Epidermal melanocyte (primary cell): Measurements from ENCODE around the gene BRDT.
A peak's percentile ranks its signal among the peaks of the same experiment; 100 is the strongest.
"Not testable (repeated sequence)": the region's sequence is repeated elsewhere in the genome, so short reads cannot be mapped to it uniquely, and the experiment has no call there.

ENCODE experiments used
- DNase-seq: peaks from one replicate; pipeline ENCODE4 v3.0.0; 2011; ENCODE audit warnings: low spot score; ENCODE audit not compliant: insufficient read length

Gene BRDT

GRCh38 chr1:91981996-91982609 lies 32.9 kb downstream of the BRDT start:
- no peak for DNase-seq

DNA sequence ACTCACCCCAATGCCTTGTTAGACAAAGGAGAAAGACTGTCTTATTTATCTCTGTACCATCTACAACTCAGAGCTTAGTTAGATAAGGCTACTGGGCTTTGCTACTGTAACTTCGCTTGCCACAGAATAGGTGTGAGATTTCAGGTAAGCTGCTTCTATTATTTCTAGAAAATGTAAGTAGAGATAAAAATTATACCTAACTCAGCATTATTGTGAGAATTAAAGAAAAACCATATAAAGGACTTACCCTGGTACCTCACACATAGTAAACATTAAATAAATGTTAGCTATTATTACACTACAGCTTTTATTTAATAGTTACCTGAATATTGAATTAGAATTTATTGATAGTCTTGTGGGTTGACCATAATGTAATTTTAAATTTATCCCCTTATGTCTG lies 44.1 kb downstream of the BRDT start:
- DNase-seq, result no peak

DNA sequence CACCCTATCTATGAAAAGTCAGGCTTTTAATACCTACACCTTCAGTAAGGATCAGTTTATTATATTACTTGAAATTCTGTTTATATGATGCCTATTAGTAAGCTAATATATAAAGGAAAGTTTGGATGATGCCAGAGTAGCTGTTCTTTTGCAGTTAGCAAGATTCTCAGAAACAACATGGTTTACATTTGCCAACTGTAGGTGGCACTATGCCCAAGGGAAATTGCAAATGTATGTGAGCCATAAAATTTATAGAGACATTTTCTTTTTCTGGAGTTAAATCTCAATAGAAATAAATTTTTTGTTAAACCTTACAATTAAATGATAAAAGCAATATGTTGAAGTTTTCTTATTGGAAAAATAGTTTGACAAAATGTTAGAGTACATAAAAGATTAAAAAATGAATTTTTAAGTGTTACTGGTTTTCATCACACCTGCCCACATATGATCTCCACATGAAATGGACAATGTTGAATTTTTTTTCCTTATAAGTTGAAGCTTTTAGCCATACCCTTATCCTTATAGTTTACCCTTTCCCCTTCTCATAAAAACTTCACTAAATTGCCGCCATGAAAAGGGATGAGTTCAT lies 48.5 kb downstream of the BRDT start:
- DNase-seq, result peak; percentile 62

GRCh38 chr1:92004129-92004528 lies 54.9 kb downstream of the BRDT start:
- no peak for DNase-seq

GRCh38 chr1:92013923-92014322 lies 64.7 kb downstream of the BRDT start:
- DNase-seq, result no peak

- no peak for DNase-seq
These were observed 67.6 kb downstream of the BRDT start for GRCh38 chr1:92016720-92017316.

DNA sequence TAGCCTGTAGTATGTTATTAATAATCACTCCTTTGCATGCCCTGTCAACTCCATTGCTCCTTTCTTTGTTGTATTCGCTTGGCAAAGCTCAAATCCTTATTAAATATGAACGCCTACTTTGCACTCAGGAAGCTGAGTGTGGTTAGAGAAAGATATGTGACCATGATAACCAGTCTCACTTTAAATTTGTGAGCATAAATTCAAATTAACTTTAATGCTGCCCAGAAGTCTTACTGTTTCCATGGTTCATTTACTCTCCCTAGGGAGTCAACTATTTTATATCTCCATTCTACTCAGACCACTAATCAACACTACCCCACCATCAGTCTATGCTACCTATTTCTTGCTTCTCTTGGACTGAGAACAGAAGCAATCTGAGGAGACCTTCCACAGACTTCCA lies 68.5 kb downstream of the BRDT start:
- no peak for DNase-seq

GRCh38 chr1:92026042-92026441 lies 76.8 kb downstream of the BRDT start:
- DNase-seq, result not testable (repeated sequence)

DNA sequence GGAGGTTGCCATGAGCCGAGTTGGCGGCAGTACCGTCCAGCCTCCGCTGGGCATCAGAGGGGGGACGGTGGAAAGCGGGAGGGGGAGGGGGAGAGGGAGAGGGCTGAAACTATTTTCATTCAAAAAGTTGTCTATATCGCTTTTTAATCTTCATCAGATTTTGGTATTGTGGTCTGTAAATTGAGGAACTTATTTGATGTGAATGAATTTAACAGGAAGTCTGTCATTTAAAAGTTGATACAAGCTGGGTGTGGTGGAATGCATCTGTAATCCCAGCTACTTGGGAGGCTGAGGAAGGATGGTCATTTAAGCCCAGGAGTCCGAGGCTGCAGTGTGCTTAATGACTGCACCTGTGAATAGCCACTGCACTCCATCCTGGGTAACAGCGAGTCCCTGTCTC lies 77.6 kb downstream of the BRDT start:
- DNase-seq, result no peak

- no peak for DNase-seq
These were observed 80.2 kb downstream of the BRDT start for GRCh38 chr1:92029241-92029922.

- DNase-seq, result no peak
These were observed 81.5 kb downstream of the BRDT start for GRCh38 chr1:92030656-92031107.

DNA sequence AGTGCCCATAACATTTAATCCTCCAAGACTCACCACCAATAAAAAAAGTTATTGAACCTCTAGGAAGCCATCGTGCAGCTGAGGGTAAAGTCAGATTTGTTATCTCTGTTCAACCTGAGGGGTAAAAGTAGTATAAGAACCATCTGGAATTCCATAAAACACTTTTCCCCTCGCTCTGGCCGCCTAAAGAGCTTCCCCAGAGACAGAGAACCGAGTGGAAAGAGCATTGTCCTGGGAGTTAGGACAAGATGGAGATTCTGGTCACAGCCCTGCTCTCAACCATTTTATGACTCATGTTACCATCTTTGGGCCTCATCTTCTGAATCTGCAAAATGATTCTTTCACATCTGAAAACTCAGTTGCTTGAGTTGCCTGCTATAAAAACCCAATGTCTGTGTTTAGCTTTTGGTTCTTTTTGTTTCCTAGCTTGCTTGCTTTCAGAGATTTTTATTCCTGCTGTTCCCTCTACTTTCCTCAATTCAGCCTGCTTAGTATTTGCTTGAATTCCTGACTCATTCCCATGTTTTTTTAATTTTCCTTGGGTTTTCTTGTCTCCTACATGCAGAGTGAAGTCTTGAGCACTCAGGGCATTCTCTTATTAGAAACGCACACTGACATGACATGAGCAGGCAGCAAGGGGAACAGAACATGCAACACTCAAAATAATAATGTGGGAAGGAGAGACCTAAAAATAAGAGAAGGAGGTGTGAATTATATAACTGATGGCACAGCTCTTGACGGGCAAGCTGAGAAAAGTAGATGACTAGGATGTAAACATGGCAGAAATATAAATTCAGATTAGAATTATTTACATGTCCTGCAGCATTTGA lies 82.3 kb downstream of the BRDT start:
- DNase-seq, result no peak

GRCh38 chr1:92037400-92037799 lies 88.2 kb downstream of the BRDT start:
- no peak for DNase-seq

DNA sequence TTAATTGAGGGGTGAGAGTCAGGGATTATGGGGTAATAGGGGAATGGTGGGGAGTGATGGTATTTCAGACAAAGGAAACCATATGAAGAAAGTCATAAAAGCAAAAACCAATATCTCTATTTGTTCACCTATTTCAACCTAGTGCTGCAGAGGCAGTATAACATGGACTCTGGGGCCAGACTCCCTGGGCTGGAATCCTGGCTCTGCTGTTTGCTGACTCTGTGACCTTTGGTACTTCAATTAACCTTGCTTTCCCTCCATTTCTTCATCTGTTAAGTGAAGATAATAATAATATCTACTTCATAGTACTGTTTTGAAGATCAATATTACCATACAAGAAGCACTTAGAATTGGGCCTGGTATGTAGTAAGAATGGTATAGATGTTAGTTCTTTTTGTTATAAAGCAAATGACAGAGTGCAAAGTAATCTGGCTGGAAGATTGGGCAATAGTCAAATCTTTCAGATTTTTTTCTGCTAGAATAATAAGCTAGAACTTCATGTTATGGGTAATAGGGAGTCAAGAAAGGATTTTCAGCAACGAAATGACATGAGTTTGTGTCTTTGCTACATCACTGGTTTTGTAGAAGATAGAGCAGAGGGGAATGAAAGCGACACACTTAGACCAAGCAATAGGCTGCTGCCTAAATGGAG lies 89.6 kb downstream of the BRDT start:
- no peak for DNase-seq

DNA sequence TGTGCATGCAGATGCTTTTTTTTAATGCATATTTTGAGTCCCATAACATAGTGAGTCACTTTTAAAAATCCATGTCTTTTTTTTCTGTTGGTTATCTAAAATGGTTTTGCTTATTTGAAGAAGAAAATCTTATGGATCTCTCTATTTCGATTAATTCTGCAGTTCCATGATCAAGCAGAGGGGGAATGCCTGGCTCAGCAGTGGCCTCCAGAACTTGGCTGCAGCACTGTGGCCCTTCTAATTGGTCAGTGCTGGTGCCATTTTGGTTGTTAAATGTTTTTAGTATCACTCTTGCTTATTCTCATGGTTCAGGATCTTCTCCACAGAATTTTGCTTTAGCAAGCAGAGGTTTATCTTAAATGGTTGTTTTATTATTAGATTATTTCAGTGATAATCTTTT lies 91.8 kb downstream of the BRDT start:
- no peak for DNase-seq

DNA sequence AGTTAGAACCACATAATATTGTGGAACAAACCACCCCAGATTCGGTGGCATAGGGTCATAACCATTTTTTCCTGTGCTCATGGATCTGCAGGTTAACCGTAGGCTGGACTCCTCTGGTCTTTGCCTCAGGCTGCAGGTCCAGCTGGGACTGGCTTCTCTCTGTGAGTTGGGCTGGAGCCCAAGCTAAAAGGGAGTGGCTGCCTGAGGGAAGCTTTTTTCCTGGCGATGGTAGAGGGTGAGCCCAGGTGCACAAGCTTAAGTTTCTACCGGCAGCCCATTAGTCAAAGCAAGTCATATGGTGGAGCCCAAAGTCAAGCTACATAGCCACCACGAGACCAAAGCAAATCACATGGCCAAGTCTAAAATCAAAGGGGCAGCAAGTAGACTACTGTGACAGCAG lies 94.4 kb downstream of the BRDT start:
- no peak for DNase-seq

DNA sequence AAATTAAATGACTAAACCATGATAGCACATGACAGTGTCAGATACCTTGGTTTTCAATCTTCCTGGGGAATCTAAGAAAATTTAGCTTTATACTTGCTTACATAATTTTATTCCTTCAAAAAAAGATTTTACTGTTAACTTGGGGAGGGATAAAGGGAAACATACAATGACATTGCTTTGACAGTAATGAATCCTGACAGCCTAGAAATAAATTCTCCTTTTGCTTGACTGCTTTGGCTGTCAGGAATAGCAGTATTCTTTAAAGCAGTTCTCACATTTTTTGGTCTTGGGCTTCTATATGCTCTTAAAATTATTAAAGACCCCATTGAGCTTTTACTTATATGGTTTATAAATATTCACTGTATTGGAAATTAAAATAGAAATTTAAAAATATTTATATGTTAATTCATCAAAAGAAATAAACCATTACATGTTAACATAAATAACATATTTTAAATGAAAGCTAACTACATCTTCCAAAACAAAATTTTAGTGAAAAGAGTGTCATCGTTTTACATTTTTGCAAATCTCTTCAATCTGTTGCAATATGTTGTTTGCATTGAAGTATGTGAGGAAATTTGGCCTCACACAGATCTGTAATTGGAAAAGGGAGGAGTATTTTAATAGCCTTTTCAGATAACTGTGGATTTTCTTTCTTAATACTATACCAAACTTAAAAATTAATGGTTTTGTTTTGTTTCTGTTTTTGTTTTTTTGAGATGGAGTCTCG lies 96.7 kb downstream of the BRDT start:
- DNase-seq, result no peak

GRCh38 chr1:92051948-92052347 lies 102.7 kb downstream of the BRDT start:
- no peak for DNase-seq
